HCT116 (cell line): ENCODE results near the gene ZDHHC19.

Experiments
- CEBPB ChIP-seq: IDR thresholded peaks from 2 replicates; pipeline ENCODE4 v1.6.1; 2012; ENCODE audit warnings: low read depth
- EGR1 ChIP-seq: IDR thresholded peaks from 2 replicates; pipeline ENCODE4 v1.6.1; 2012; ENCODE audit warnings: low read depth
- EZH2 ChIP-seq: fragments of 200-600 bp; sonication (generic); IDR thresholded peaks from 2 replicates; pipeline ENCODE4 v1.6.1; 2017; ENCODE audit warnings: antibody characterized with exemption, mixed run types
- EZH2phosphoT487 ChIP-seq: fragments of 200-600 bp; IDR thresholded peaks from 2 replicates; pipeline ENCODE4 v1.6.1; 2018; ENCODE audit warnings: antibody characterized with exemption, borderline replicate concordance
- JUND ChIP-seq: IDR thresholded peaks from 2 replicates; pipeline ENCODE4 v1.6.1; 2012
- POLR2A ChIP-seq: IDR thresholded peaks from 2 replicates; pipeline ENCODE4 v1.7.0; 2011; ENCODE audit warnings: borderline replicate concordance; ENCODE audit not compliant: insufficient read depth, insufficient read length; ENCODE audit errors: extremely low read depth
- RAD21 ChIP-seq: IDR thresholded peaks from 2 replicates; pipeline ENCODE4 v1.6.1; 2012; ENCODE audit warnings: low read depth, mild to moderate bottlenecking
- TCF7L2 ChIP-seq: IDR thresholded peaks from 2 replicates; pipeline ENCODE4 v1.7.0; 2011; ENCODE audit warnings: borderline replicate concordance, inconsistent platforms; ENCODE audit not compliant: insufficient read depth, insufficient read length; ENCODE audit errors: extremely low read depth
- TF ChIP-seq, protein P1 (sequence below), 3 experiments: fragments of 200-600 bp in 1 of 3; sonication (generic) in 1 of 3; IDR thresholded peaks in 2 of 3; conservative IDR thresholded peaks in 1 of 3; 2 replicates each; pipeline ENCODE4 v1.5.1; 2012 to 2017; ENCODE audit warnings: low read depth in 2 of 3, low read length in 2 of 3, antibody characterized with exemption in 1 of 3, borderline replicate concordance in 1 of 3, control low read depth in 1 of 3, mild to moderate bottlenecking in 1 of 3, mixed read lengths in 1 of 3, mixed run types in 1 of 3, moderate library complexity in 1 of 3; ENCODE audit not compliant: insufficient read depth in 1 of 3
- TF ChIP-seq, protein P2 (sequence below): IDR thresholded peaks from 2 replicates; pipeline ENCODE4 v1.6.1; 2012

GRCh38 chr3:196202516-196202970, 8.7 kb downstream of the ZDHHC19 start:
- TF ChIP-seq, protein P1, sequence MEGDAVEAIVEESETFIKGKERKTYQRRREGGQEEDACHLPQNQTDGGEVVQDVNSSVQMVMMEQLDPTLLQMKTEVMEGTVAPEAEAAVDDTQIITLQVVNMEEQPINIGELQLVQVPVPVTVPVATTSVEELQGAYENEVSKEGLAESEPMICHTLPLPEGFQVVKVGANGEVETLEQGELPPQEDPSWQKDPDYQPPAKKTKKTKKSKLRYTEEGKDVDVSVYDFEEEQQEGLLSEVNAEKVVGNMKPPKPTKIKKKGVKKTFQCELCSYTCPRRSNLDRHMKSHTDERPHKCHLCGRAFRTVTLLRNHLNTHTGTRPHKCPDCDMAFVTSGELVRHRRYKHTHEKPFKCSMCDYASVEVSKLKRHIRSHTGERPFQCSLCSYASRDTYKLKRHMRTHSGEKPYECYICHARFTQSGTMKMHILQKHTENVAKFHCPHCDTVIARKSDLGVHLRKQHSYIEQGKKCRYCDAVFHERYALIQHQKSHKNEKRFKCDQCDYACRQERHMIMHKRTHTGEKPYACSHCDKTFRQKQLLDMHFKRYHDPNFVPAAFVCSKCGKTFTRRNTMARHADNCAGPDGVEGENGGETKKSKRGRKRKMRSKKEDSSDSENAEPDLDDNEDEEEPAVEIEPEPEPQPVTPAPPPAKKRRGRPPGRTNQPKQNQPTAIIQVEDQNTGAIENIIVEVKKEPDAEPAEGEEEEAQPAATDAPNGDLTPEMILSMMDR (IDR thresholded peaks at IDR 0.05 in 2 of 3, conservative IDR thresholded peaks at IDR 0.05 in 1 of 3; ENCODE audit: borderline replicate concordance in 1 of 3, insufficient read depth in 1 of 3, low read depth in 2 of 3, low read length in 2 of 3) = no peak
- no peak for TF ChIP-seq RAD21
- no peak for TF ChIP-seq TCF7L2
- TF ChIP-seq EZH2phosphoT487 = no peak
- TF ChIP-seq CEBPB = no peak
- no peak for TF ChIP-seq EZH2
- TF ChIP-seq JUND = no peak
- TF ChIP-seq POLR2A = no peak
- no peak for TF ChIP-seq EGR1
- TF ChIP-seq, protein P2, sequence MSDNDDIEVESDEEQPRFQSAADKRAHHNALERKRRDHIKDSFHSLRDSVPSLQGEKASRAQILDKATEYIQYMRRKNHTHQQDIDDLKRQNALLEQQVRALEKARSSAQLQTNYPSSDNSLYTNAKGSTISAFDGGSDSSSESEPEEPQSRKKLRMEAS = no peak
